Fibroblast of the aortic adventitia (primary cell): ENCODE measurements around the gene SCLT1. TPM values are rescaled to one million over a fixed set of nuclear protein-coding genes. Genes with fewer than 3 reads are reported as not detected.
"Not testable (repeated sequence)": the region's sequence is repeated elsewhere in the genome, so short reads cannot be mapped to it uniquely, and the experiment has no call there.

Experiments
- DNase-seq: peaks from one replicate; pipeline ENCODE4 v3.0.0-alpha.2; 2010; ENCODE audit warnings: low read depth
- H3K4me3 ChIP-seq: 2 replicates; pipeline ENCODE4 v1.5.1; 2011; ENCODE audit warnings: low read depth, mild to moderate bottlenecking, control low read depth, low read length, moderate library complexity
- total RNA-seq: library from RNA; depleted of rRNA; stranded (reverse); fragments of >200 nt; gene quantifications from 2 replicates; pipeline ENCODE4 v1.2.3, GENCODE V29; 2012; ENCODE audit warnings: low replicate concordance
- TF ChIP-seq, protein P1 (sequence below): IDR thresholded peaks from 2 replicates; pipeline ENCODE4 v1.5.1; 2011; ENCODE audit warnings: mild to moderate bottlenecking, low read length, control low read depth, inconsistent platforms; ENCODE audit not compliant: insufficient read depth

Gene SCLT1
- 12.4 and 16.0 TPM in 2 replicates for total RNA-seq

DNA sequence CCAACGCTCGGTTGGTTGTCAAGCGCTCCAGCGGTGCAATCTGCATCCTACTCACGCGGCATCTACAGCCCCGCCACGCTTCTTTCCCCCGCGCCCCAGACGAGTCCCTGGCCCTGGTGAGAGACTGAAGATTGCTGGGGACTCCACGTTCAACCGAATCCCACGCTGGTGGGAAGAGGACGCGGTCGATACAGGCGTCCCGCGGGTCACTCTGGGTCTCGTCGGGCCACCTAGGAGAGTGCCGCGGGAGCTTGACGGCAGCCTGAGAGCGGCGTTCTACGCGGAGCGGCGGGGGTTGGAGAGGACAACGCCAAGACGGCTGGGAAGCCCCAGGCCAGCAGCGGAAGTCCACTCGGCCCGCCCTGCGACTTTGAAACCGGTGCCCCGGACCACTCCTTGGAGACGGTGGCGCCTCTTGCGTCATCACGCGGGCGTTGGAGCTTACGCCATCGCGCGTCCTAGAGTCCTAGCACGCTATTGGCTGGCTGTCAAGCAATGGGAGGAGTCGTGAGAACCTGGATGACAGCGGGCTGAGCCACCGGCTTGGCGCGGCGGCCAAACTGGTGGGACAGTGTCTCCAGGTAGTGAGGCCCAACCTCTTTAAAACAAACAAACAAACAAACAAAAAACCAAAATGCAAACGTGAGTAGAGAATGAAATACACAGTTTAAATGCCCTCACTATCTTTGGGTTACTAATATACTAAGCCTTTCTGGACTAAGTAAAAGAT lies at the start of gene SCLT1:
SCLT1 (minus strand) TSS at position 349 of the 730 bp plus-strand sequence. CDS start 436 bp downstream, outside the sequence.
- H3K4me3 ChIP-seq = peak within 1 kb of the TSS; percentile 83
- DNase-seq = peak; percentile 98
- TF ChIP-seq, protein P1, sequence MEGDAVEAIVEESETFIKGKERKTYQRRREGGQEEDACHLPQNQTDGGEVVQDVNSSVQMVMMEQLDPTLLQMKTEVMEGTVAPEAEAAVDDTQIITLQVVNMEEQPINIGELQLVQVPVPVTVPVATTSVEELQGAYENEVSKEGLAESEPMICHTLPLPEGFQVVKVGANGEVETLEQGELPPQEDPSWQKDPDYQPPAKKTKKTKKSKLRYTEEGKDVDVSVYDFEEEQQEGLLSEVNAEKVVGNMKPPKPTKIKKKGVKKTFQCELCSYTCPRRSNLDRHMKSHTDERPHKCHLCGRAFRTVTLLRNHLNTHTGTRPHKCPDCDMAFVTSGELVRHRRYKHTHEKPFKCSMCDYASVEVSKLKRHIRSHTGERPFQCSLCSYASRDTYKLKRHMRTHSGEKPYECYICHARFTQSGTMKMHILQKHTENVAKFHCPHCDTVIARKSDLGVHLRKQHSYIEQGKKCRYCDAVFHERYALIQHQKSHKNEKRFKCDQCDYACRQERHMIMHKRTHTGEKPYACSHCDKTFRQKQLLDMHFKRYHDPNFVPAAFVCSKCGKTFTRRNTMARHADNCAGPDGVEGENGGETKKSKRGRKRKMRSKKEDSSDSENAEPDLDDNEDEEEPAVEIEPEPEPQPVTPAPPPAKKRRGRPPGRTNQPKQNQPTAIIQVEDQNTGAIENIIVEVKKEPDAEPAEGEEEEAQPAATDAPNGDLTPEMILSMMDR = no peak

DNA sequence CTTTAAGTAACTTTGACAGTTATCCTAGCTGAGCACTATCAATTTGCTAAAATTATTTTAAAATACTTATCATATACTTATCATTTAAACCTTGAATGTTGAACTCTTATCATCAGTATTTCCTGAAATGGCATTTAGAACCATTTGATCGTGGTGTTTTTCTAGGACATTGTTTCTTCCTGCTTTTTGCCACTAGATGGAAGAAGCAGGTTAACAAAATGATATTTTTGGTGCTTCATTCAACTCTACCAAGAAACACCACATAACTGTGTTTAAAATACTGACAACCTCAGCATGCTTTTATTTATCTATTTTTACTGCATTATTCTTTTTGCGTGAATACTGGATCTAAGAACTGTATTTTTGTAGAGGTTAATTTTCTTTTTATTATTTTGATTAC lies 47.2 kb upstream of the SCLT1 start:
- DNase-seq = peak; percentile 2
- TF ChIP-seq, protein P1 = no peak
- H3K4me3 ChIP-seq = no peak overlapping the region

DNA sequence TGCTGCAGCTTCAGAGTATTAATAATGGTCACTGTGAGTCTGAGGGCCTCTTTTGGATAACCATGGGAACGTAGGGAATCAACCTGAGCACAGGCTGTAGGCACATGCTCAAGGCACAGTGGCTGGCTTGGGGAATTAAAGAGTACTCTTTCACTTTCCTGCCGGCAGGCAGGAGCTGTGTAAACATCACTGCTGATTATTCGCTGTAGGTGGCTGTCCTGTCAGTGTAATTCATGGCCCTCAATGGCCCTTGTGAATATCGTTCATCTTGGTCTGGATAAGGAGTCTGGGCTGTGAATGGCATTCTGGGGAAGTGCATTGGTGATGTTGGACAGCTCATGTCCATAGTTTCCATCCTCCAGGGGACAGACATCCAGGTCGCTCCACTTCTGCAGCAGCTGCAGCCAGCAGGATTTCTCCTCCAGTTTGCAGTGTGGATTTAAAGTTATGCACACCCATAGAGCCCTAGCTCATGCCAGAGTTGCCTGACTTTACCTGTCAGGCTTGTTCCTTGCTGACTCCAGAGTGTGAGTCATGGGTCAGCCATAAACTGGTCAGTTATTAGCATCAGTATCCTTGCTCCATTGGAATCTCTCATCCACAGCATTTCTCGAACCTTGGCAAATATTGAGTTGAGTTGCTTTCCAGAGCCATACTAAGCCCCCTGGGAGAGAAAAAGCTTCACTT lies 45.6 kb upstream of the SCLT1 start:
- no peak overlapping the region for H3K4me3 ChIP-seq
- DNase-seq = no peak
- TF ChIP-seq, protein P1 = no peak

DNA sequence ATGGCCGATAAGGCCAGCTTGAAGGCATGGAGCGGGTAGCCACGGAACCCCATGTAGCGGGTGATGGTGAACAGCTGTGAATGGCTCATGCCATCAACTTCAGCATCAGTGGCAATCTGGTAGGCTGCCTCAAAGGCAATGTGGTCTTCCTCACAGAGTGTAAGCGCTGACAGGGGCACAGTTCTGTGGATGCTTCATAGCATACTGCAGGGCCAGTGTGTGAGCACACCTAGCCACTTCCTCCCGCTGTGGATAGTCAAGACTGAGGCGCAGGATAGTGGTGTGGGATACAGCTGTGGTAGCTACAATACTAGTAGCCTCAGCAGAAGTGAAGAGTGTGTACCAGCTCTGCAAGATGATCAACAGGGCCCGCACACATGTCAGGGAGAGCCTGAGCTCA lies 43.1 kb upstream of the SCLT1 start:
- no peak overlapping the region for H3K4me3 ChIP-seq
- no peak for DNase-seq
- TF ChIP-seq, protein P1 = no peak

DNA sequence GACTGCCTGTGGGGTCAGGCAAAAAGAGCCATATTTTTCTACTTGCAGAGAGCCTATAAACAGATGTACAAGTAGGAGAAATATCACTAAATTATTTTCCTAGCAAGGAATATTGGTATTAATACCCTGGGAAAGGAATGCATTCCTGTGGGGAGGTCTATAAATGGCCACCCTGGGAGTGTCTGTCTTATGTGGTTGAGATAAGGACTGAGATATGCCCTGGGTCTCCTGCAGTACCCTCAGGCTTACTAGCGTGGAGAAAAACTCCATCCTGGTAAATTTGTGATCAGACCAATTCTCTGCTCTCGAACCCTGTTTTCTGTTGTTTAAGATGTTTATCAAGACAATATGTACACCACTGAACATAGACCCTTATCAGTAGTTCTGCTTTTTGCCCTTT lies 38.0 kb upstream of the SCLT1 start:
- no peak overlapping the region for H3K4me3 ChIP-seq
- TF ChIP-seq, protein P1 = no peak
- DNase-seq = no peak

DNA sequence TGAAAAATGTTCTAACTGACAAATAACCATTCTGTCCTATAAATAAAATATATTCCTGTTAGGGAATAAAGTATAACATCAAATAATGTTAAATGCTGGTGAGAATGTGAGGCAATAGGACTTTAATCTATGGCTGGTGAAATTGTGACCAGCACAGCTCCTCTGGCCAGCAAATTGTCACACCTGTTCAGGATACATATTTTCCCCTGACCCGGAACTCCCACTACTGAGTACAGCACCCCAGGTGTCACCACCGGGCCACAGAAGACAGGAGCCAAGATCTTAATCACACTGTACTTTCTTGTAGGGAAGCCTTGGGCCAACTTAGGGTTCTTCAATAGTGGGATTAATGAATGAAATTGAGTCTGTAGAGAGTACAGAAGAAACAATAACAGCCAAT lies 35.8 kb upstream of the SCLT1 start:
- H3K4me3 ChIP-seq = no peak overlapping the region
- TF ChIP-seq, protein P1 = no peak
- no peak for DNase-seq

DNA sequence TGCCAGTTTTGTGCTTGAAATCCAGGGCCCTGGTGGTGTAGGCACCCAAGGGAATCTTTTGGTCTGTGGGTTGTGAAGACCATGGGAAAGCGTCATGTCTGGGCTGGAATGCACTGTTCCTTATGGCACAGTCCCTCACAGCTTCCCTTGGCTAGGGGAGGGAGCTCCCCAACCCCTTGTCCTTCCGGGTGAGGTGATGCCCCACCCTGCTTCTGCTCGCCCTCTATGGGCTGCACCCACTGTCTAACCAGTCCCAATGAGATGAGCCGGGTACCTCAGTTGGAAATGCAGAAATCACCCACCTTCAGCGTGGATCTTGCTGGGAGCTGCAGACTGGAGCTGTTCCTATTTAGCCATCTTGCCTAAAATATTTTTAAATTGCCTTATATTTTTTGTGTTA lies 33.3 kb upstream of the SCLT1 start:
- DNase-seq, H3K4me3 ChIP-seq: not testable (repeated sequence)
